Measurements from ENCODE around the gene H6PD. TPM values are rescaled to one million over a fixed set of nuclear protein-coding genes. Genes with fewer than 3 reads are reported as not detected.

Gene H6PD
- total RNA-seq, 1 donor from 2014 or later = 37.0 TPM

- no peak overlapping the region for H3K4me3 Mint-ChIP-seq (ENCODE audit: unreplicated experiment)
- no peaks in the 10 kb centered on the region for H3K4me1 Mint-ChIP-seq (ENCODE audit: low read depth)
- peaks cover 3% of the 10 kb centered on the region for H3K36me3 Mint-ChIP-seq (ENCODE audit: low read depth)
- TF ChIP-seq, protein P1, sequence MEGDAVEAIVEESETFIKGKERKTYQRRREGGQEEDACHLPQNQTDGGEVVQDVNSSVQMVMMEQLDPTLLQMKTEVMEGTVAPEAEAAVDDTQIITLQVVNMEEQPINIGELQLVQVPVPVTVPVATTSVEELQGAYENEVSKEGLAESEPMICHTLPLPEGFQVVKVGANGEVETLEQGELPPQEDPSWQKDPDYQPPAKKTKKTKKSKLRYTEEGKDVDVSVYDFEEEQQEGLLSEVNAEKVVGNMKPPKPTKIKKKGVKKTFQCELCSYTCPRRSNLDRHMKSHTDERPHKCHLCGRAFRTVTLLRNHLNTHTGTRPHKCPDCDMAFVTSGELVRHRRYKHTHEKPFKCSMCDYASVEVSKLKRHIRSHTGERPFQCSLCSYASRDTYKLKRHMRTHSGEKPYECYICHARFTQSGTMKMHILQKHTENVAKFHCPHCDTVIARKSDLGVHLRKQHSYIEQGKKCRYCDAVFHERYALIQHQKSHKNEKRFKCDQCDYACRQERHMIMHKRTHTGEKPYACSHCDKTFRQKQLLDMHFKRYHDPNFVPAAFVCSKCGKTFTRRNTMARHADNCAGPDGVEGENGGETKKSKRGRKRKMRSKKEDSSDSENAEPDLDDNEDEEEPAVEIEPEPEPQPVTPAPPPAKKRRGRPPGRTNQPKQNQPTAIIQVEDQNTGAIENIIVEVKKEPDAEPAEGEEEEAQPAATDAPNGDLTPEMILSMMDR (IDR thresholded peaks at IDR 0.05) = no peak
- DNase-seq (ENCODE audit: low spot score) = no peak
- no peak overlapping the region for H3K27ac Mint-ChIP-seq (ENCODE audit: unreplicated experiment)
- H3K9me3 Mint-ChIP-seq (ENCODE audit: low read depth) = peaks cover 8% of the 10 kb centered on the region
- H3K27me3 Mint-ChIP-seq (ENCODE audit: low read depth) = peaks cover 4% of the 10 kb centered on the region
Observed at GRCh38 chr1:9222846-9223625, 11.5 kb upstream of the H6PD start.

DNA sequence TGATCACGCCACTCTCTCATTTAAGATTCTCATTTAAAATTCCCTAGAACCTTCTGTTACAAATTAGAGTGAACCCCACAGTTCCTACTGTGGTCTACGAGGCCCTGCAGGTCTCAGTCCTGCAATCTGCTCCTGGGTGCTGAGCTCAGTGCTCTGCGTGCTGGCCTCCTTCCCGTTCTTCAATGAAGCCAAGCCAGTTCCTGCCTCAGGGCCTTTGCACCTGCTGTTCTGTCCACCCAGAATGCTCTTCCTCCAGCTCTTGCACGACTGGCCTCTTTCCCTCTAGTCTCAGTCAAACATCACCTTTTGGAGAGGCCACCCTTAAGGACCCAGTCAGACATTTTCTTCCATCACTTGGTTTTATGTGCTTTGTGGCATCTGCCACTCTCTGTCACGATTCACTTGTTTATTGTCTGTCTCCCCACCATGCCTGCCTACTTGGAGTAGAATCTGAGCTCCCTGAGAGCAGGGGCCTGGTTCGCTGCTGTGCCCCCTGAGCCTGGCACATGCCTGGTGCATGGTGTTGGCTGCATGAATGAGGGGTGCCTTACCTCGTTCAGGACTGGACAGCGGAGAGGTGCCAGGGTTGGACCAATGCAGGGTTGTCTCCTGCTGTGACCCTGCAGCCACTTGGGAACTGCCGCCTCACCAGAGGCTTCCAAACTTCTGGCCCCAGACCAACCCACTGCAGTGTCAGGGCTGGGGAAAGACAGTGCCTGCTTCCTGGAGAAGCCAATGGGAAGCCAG, 9.7 kb upstream of the H6PD start:
- no peak overlapping the region for H3K27ac Mint-ChIP-seq (ENCODE audit: unreplicated experiment)
- H3K9me3 Mint-ChIP-seq (ENCODE audit: low read depth) = peaks cover 4% of the 10 kb centered on the region
- no peak for DNase-seq (ENCODE audit: low spot score)
- H3K4me3 Mint-ChIP-seq (ENCODE audit: unreplicated experiment) = no peak overlapping the region
- TF ChIP-seq, protein P1 (IDR thresholded peaks at IDR 0.05) = no peak
- H3K36me3 Mint-ChIP-seq (ENCODE audit: low read depth) = peaks cover 1% of the 10 kb centered on the region
- peaks cover 4% of the 10 kb centered on the region for H3K27me3 Mint-ChIP-seq (ENCODE audit: low read depth)
- H3K4me1 Mint-ChIP-seq (ENCODE audit: low read depth) = peaks cover 5% of the 10 kb centered on the region

DNA sequence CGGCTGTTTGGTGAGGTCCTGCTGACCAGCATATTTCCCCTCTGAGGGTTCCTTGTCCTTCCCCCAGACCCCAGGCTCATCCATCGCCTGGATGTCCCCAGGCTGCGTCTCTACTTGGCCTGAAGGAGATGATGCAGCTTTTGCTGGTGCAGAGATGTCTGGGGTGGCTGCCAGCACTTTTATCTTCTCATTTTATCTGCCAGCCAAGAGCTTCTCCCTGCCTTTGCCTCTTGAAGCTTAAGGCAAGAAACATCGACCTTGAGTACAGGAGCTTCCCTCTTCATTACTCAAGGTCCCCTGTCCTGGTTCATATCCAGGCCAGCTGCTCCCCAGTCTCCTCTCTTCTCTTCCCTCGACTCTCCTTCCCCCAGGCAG, 9.2 kb upstream of the H6PD start:
- Mint-ChIP-seq H3K27ac (ENCODE audit: unreplicated experiment) (no peak overlapping the region), H3K36me3 (ENCODE audit: low read depth) (peaks cover 1% of the 10 kb centered on the region), H3K27me3 (ENCODE audit: low read depth) (peaks cover 4% of the 10 kb centered on the region), H3K9me3 (ENCODE audit: low read depth) (peaks cover 4% of the 10 kb centered on the region), H3K4me3 (ENCODE audit: unreplicated experiment) (no peak overlapping the region), H3K4me1 (ENCODE audit: low read depth) (peaks cover 5% of the 10 kb centered on the region)
- no peak for DNase-seq (ENCODE audit: low spot score)
- TF ChIP-seq, protein P1 (IDR thresholded peaks at IDR 0.05) = no peak

DNA sequence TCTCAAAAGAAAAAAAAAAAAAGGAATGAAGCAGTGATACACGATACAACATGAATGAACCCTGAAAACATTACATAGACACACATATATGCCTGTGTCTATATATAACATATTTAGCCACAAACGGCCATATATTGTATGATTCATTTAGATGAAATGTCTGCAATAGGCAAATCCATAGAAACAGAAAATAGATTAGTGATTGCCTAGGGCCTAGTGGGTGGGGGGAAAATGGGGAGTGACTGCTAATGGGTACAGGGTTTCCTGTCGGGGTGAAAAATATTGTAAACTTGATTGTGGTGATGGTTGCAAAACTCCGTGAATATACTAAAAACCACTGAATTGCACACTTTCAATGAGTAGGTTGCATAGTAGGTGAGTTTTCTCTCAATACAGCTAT, 6.0 kb upstream of the H6PD start:
- no peak overlapping the region for H3K4me3 Mint-ChIP-seq (ENCODE audit: unreplicated experiment)
- TF ChIP-seq, protein P1 (IDR thresholded peaks at IDR 0.05) = no peak
- H3K36me3 Mint-ChIP-seq (ENCODE audit: low read depth) = no peaks in the 10 kb centered on the region
- DNase-seq (ENCODE audit: low spot score) = no peak
- no peaks in the 10 kb centered on the region for H3K9me3 Mint-ChIP-seq (ENCODE audit: low read depth)
- H3K4me1 Mint-ChIP-seq (ENCODE audit: low read depth) = peaks cover 19% of the 10 kb centered on the region
- peaks cover 2% of the 10 kb centered on the region for H3K27me3 Mint-ChIP-seq (ENCODE audit: low read depth)
- H3K27ac Mint-ChIP-seq (ENCODE audit: unreplicated experiment) = no peak overlapping the region

GRCh38 chr1:9229549-9229948, 5.0 kb upstream of the H6PD start:
- Mint-ChIP-seq H3K27me3 (ENCODE audit: low read depth) (peaks cover 2% of the 10 kb centered on the region), H3K4me1 (ENCODE audit: low read depth) (peaks cover 23% of the 10 kb centered on the region), H3K9me3 (ENCODE audit: low read depth) (no peaks in the 10 kb centered on the region), H3K36me3 (ENCODE audit: low read depth) (no peaks in the 10 kb centered on the region), H3K27ac (ENCODE audit: unreplicated experiment) (no peak overlapping the region), H3K4me3 (ENCODE audit: unreplicated experiment) (no peak overlapping the region)
- DNase-seq (ENCODE audit: low spot score) = no peak
- TF ChIP-seq, protein P1 (IDR thresholded peaks at IDR 0.05) = no peak

All from chondrocyte (in vitro differentiated cells).